ENCODE measurements around the gene CHP2. TPM values are rescaled to one million over a fixed set of nuclear protein-coding genes. Genes with fewer than 3 reads are reported as not detected.

Gene CHP2
- total and polyA plus RNA-seq, 9 of the 15 experiments (the other 6 are each of a cell fraction or from before 2014, with no cell fraction given): 0.23 to 1.1 (median 0.80) TPM

DNA sequence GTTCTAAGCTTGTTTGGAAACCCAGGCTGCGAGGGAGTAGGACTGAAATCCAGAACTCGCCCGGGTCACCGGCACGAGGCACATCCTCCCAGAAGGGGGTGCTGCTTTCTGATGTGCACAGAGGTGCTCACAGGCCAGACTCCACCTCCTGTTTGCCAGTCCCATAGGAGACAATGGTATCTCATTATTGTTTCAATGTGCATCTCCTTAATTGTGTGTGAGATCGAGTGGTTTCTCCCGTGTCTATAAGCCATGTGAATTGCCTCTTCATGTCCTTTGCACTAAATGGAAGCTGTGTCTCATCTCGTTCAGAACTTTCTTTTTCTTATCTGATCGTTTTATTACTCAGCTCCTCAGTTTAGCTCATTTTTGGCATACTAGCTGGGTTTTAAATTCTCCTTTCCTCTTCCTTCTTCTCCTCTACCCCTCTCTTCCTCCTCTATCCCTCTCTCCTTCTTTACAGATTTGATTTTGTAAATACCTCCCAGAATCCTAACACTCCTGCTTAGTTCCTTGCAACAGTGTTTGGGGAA lies 48.8 kb downstream of the CHP2 start (continued):
- peak; percentile 87 for TF ChIP-seq SMC3 (conservative IDR thresholded peaks at IDR 0.05; ENCODE audit: insufficient read depth, low read depth, low read length)
- TF ChIP-seq FOXK2 (conservative IDR thresholded peaks at IDR 0.05 in 1 of 2, IDR thresholded peaks at IDR 0.05 in 1 of 2; ENCODE audit: low read depth in 2 of 2): peak in 1 of 2 experiments; percentile 26; a peak in 1 of 4 replicates
- TF ChIP-seq CTBP1 (IDR thresholded peaks at IDR 0.05; ENCODE audit: borderline replicate concordance): peak; percentile 80
- TF ChIP-seq RAD51 (IDR thresholded peaks at IDR 0.05; ENCODE audit: borderline replicate concordance, low read depth): 0 out of 2 replicates have a peak, but pooled peaks have one; percentile 17
- no peak for TF ChIP-seq PURB (CRISPR knock-in tag; IDR thresholded peaks at IDR 0.05; ENCODE audit: low read depth)
- TF ChIP-seq ARID2 (IDR thresholded peaks at IDR 0.05): peak; percentile 64
- TF ChIP-seq MLLT1 (IDR thresholded peaks at IDR 0.05): peak; percentile 55 to 70; a peak in 3 of 4 replicates
- peak in 1 of 2 experiments; percentile 8; a peak in 1 of 4 replicates for TF ChIP-seq TBL1XR1 (IDR thresholded peaks at IDR 0.05; ENCODE audit: low read length in 2 of 2)
- TF ChIP-seq, protein P1, sequence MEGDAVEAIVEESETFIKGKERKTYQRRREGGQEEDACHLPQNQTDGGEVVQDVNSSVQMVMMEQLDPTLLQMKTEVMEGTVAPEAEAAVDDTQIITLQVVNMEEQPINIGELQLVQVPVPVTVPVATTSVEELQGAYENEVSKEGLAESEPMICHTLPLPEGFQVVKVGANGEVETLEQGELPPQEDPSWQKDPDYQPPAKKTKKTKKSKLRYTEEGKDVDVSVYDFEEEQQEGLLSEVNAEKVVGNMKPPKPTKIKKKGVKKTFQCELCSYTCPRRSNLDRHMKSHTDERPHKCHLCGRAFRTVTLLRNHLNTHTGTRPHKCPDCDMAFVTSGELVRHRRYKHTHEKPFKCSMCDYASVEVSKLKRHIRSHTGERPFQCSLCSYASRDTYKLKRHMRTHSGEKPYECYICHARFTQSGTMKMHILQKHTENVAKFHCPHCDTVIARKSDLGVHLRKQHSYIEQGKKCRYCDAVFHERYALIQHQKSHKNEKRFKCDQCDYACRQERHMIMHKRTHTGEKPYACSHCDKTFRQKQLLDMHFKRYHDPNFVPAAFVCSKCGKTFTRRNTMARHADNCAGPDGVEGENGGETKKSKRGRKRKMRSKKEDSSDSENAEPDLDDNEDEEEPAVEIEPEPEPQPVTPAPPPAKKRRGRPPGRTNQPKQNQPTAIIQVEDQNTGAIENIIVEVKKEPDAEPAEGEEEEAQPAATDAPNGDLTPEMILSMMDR (IDR thresholded peaks at IDR 0.05 in 2 of 3, conservative IDR thresholded peaks at IDR 0.05 in 1 of 3; ENCODE audit: insufficient read depth in 2 of 3, low read depth in 1 of 3, low read length in 3 of 3): peak; percentile 89 to 93 (median 93)
- peak; percentile 40; the same call in 1 of the 2 replicates for TF ChIP-seq ZNF764 (CRISPR knock-in tag; IDR thresholded peaks at IDR 0.05; ENCODE audit: low read depth)
- TF ChIP-seq KDM4B (IDR thresholded peaks at IDR 0.05; ENCODE audit: borderline replicate concordance in 2 of 2, low read depth in 1 of 2): no peak
- peak; percentile 55 for TF ChIP-seq PRDM10 (IDR thresholded peaks at IDR 0.05; ENCODE audit: partially characterized antibody)
- TF ChIP-seq TRIM25 (IDR thresholded peaks at IDR 0.05; ENCODE audit: borderline replicate concordance): peak; percentile 81; the same call in 1 of the 2 replicates
- TF ChIP-seq, protein P2, sequence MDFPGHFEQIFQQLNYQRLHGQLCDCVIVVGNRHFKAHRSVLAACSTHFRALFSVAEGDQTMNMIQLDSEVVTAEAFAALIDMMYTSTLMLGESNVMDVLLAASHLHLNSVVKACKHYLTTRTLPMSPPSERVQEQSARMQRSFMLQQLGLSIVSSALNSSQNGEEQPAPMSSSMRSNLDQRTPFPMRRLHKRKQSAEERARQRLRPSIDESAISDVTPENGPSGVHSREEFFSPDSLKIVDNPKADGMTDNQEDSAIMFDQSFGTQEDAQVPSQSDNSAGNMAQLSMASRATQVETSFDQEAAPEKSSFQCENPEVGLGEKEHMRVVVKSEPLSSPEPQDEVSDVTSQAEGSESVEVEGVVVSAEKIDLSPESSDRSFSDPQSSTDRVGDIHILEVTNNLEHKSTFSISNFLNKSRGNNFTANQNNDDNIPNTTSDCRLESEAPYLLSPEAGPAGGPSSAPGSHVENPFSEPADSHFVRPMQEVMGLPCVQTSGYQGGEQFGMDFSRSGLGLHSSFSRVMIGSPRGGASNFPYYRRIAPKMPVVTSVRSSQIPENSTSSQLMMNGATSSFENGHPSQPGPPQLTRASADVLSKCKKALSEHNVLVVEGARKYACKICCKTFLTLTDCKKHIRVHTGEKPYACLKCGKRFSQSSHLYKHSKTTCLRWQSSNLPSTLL (IDR thresholded peaks at IDR 0.05): peak; percentile 61; the same call in 1 of the 2 replicates

All from K562 (cell line).